NCI-H226 (cell line): ENCODE results near the gene KRTAP1-1.
"Not testable (repeated sequence)": the region's sequence is repeated elsewhere in the genome, so short reads cannot be mapped to it uniquely, and the experiment has no call there.

ENCODE experiments used
- DNase-seq: peaks from one replicate; pipeline ENCODE4 v3.0.0-alpha.2; 2015

KRTAP1-1 gene

GRCh38 chr17:41054556-41054955 is 13.3 kb upstream of the KRTAP1-1 start:
- DNase-seq = not testable (repeated sequence)

GRCh38 chr17:41054025-41054424 is 12.8 kb upstream of the KRTAP1-1 start:
- DNase-seq = no peak

GRCh38 chr17:41052566-41052965 is 11.3 kb upstream of the KRTAP1-1 start:
- no peak for DNase-seq

- no peak for DNase-seq
Observed at GRCh38 chr17:41049110-41049509, 7.9 kb upstream of the KRTAP1-1 start.

GRCh38 chr17:41048441-41048840 is 7.2 kb upstream of the KRTAP1-1 start:
- DNase-seq = no peak

GRCh38 chr17:41046735-41047465 is 5.7 kb upstream of the KRTAP1-1 start, which contains the start of gene KRTAP2-1:
KRTAP2-1 (minus strand) TSS chr17:41047316; CDS start chr17:41047267, 49 bp downstream.
- DNase-seq = not testable (repeated sequence)

- DNase-seq = no peak
Observed at GRCh38 chr17:41042953-41043352, 1.7 kb upstream of the KRTAP1-1 start.

GRCh38 chr17:41037853-41038350 is 3.3 kb downstream of the KRTAP1-1 start:
- no peak for DNase-seq

- not testable (repeated sequence) for DNase-seq
Observed at GRCh38 chr17:41034346-41034935, 6.8 kb downstream of the KRTAP1-1 start, which contains the start of gene KRTAP1-3. KRTAP1-3 (minus strand) TSS chr17:41034874; CDS start chr17:41034821, 53 bp downstream.

GRCh38 chr17:41029633-41030245 is 11.5 kb downstream of the KRTAP1-1 start, which contains the start of gene KRTAP1-4:
KRTAP1-4 (minus strand) TSS chr17:41030195; CDS start chr17:41030078, 117 bp downstream.
- no peak for DNase-seq

- peak; percentile 10 for DNase-seq
Observed at GRCh38 chr17:41026715-41027471, 14.4 kb downstream of the KRTAP1-1 start, which contains the start of gene KRTAP1-5. KRTAP1-5 (minus strand) TSS chr17:41027208; CDS start chr17:41027155, 53 bp downstream.

GRCh38 chr17:41024697-41025096 is 16.6 kb downstream of the KRTAP1-1 start:
- no peak for DNase-seq

GRCh38 chr17:41020336-41020735 is 20.9 kb downstream of the KRTAP1-1 start:
- no peak for DNase-seq

GRCh38 chr17:41019415-41019814 is 21.8 kb downstream of the KRTAP1-1 start:
- no peak for DNase-seq

GRCh38 chr17:41018541-41018940 is 22.7 kb downstream of the KRTAP1-1 start:
- no peak for DNase-seq

GRCh38 chr17:41016578-41017215 is 24.6 kb downstream of the KRTAP1-1 start:
- no peak for DNase-seq

- no peak for DNase-seq
Observed at GRCh38 chr17:41015454-41015853, 25.8 kb downstream of the KRTAP1-1 start.

- no peak for DNase-seq
Observed at GRCh38 chr17:41013606-41014005, 27.6 kb downstream of the KRTAP1-1 start.

GRCh38 chr17:41013181-41013580 is 28.1 kb downstream of the KRTAP1-1 start:
- no peak for DNase-seq

- no peak for DNase-seq
Observed at GRCh38 chr17:41012326-41013120, 28.7 kb downstream of the KRTAP1-1 start.

GRCh38 chr17:41010441-41010840 is 30.8 kb downstream of the KRTAP1-1 start:
- no peak for DNase-seq
